Measurements from ENCODE around the gene ELL. TPM values are rescaled to one million over a fixed set of nuclear protein-coding genes. Genes with fewer than 3 reads are reported as not detected.

Gene ELL
- total and polyA plus RNA-seq, 2 donors (not counting 3 experiments of a cell fraction or from before 2014, with no cell fraction given) = 9.9 to 18.2 TPM

DNA sequence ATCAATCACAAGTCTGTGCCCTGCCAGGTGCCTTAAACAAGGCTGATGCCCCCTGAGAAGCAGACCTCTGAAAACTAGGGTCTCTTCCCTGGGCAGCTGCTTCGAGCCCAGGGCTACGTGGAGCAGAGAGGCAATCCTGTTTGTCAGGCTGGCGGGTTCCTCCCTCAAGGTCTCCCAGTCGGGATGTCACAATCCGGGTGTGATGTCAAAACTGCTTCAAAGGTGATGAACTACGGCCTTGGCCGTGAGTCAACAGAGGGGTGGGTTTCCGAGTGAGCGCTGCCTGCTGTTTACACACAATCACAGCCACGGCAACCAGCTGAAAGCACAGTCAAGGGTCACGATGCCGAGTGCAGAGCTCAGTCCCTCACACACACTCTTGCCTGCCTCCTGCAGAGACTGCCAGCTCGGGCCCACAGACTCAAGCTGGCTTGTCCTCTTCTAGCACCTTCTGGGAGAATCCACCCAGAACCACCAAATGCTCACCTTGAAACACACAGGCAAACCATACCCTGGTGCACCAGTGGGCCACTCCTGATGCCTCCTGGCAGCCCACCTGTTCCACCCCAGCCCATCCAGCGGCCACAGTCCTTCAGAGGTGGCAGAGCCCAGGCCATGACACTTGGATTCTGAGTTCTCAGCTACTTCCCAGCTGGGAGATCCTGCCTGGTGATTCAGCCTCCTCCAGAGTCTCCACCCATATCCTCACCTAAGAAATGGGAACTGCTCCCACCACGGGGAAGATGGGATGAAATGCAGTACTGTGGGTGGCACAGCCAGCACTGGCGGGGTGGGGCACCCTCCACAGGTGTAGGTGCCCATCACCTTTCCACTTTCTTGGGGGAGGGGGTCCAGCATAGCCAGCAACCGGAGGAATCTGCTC is 6.8 kb downstream of the ELL start:
- FAIRE-seq (peak; percentile 84), DNase-seq (ENCODE audit: low read depth, low spot score) (peak; percentile 90)
- Histone ChIP-seq H3K4me3 (replicated peaks in 1 of 3; ENCODE audit: insufficient read depth in 1 of 3, low read depth in 1 of 3, low read length in 3 of 3) (no peak overlapping the region), H3K4me1 (ENCODE audit: control insufficient read depth, extremely low read depth, insufficient read depth, low read length) (peaks cover 23% of the 10 kb centered on the region), H3K4me2 (ENCODE audit: insufficient read depth, low read length) (no peak overlapping the region), H3K36me3 (ENCODE audit: control insufficient read depth in 2 of 2, extremely low read depth in 1 of 2, insufficient read depth in 2 of 2, low read length in 2 of 2) (no peaks in the 10 kb centered on the region), H3K27ac (ENCODE audit: insufficient read depth, low read depth, low read length) (peak overlapping the region; percentile 32), H3K79me2 (ENCODE audit: control insufficient read depth, insufficient read depth, low read length) (peaks cover 80% of the 10 kb centered on the region), H3K9me1 (replicated peaks; ENCODE audit: control insufficient read depth, extremely low read depth, insufficient read depth, low read length) (no peaks in the 10 kb centered on the region), H4K20me1 (replicated peaks; ENCODE audit: control insufficient read depth, extremely low read depth, insufficient read depth, low read length) (peaks cover 2% of the 10 kb centered on the region), H3K9me3 (replicated peaks; ENCODE audit: control insufficient read depth, insufficient read depth, low read length) (no peaks in the 10 kb centered on the region), H3K9ac (replicated peaks; ENCODE audit: extremely low read depth, insufficient read depth, low read length) (no peak overlapping the region), H2AFZ (ENCODE audit: low read depth, low read length) (no peak overlapping the region), H3K27me3 (ENCODE audit: control insufficient read depth in 2 of 2, insufficient read depth in 2 of 2, low read length in 2 of 2) (no peaks in the 10 kb centered on the region)
- no TSS peak for BruUV-seq (replicated peaks)
- dilution Hi-C loops (cut with MboI; ENCODE audit: extremely low pct_ligation_motif_present, low sequenced_read_pairs) (no loop called here), intact Hi-C loops (cut with micrococcal nuclease) (no loop called here)
- POLR2A ChIA-PET = no interaction called here
- TF ChIP-seq, protein P1, sequence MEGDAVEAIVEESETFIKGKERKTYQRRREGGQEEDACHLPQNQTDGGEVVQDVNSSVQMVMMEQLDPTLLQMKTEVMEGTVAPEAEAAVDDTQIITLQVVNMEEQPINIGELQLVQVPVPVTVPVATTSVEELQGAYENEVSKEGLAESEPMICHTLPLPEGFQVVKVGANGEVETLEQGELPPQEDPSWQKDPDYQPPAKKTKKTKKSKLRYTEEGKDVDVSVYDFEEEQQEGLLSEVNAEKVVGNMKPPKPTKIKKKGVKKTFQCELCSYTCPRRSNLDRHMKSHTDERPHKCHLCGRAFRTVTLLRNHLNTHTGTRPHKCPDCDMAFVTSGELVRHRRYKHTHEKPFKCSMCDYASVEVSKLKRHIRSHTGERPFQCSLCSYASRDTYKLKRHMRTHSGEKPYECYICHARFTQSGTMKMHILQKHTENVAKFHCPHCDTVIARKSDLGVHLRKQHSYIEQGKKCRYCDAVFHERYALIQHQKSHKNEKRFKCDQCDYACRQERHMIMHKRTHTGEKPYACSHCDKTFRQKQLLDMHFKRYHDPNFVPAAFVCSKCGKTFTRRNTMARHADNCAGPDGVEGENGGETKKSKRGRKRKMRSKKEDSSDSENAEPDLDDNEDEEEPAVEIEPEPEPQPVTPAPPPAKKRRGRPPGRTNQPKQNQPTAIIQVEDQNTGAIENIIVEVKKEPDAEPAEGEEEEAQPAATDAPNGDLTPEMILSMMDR (IDR thresholded peaks at IDR 0.05; ENCODE audit: extremely low read depth in 1 of 2, insufficient read depth in 1 of 2, low read depth in 1 of 2, low read length in 2 of 2) = no peak
- no peak for TF ChIP-seq GATA2 (IDR thresholded peaks at IDR 0.05; ENCODE audit: insufficient read depth, insufficient read length, low read depth, low read length)
- no peak for TF ChIP-seq MYC (IDR thresholded peaks at IDR 0.05; ENCODE audit: low read depth, low read length)
- TF ChIP-seq POLR2A (IDR thresholded peaks at IDR 0.05; ENCODE audit: low read depth, low read length) = no peak
- TF ChIP-seq POLR2AphosphoS5 (IDR thresholded peaks at IDR 0.05; ENCODE audit: insufficient read depth, low read depth, low read length) = no peak
- TF ChIP-seq, protein P2, sequence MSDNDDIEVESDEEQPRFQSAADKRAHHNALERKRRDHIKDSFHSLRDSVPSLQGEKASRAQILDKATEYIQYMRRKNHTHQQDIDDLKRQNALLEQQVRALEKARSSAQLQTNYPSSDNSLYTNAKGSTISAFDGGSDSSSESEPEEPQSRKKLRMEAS (IDR thresholded peaks at IDR 0.05; ENCODE audit: insufficient read depth, insufficient read length) = peak; percentile 7
- TF ChIP-seq JUN (IDR thresholded peaks at IDR 0.05; ENCODE audit: borderline replicate concordance, insufficient read depth, insufficient read length, low read depth) = peak; percentile 33
- CTCF ChIA-PET = interaction anchor here (1.3 to 1.7 kb wide), 5 partner anchors 8 to 64 kb away, joined by 3 to 8 read pairs (median 4); no protein-coding TSS in a partner anchor
